Astrocyte (in vitro differentiated cells and primary cell): ENCODE data around the gene GPR179. TPM values are rescaled to one million over a fixed set of nuclear protein-coding genes. Genes with fewer than 3 reads are reported as not detected.

ENCODE experiments used
- DNase-seq: peaks from one replicate; pipeline ENCODE4 v3.0.0-alpha.2; 2010; ENCODE audit warnings: low read depth
- FAIRE-seq: peaks from 2 replicates; lab custom pipeline; 2011; peaks lifted over from hg19 to GRCh38; lab: Jason Lieb, UNC
- H2AFZ ChIP-seq: 2 replicates; pipeline ENCODE4 v1.6.0; 2012; ENCODE audit warnings: low read depth, low read length, inconsistent platforms
- H3K27ac ChIP-seq: 2 replicates; pipeline ENCODE4 v1.5.1; 2011; ENCODE audit warnings: low read depth, low read length, inconsistent platforms
- H3K27me3 ChIP-seq: 2 replicates; pipeline ENCODE4 v1.6.0; 2011; ENCODE audit warnings: low read length, inconsistent platforms; ENCODE audit not compliant: insufficient read depth
- H3K36me3 ChIP-seq: 2 replicates; pipeline ENCODE4 v1.5.1; 2011; ENCODE audit warnings: low read length, inconsistent platforms; ENCODE audit not compliant: insufficient read depth
- H3K4me1 ChIP-seq: 2 replicates; pipeline ENCODE4 v1.5.1; 2011; ENCODE audit warnings: low read length, inconsistent platforms; ENCODE audit not compliant: insufficient read depth
- H3K4me2 ChIP-seq: 2 replicates; pipeline ENCODE4 v1.6.0; 2012; ENCODE audit warnings: low read length, inconsistent platforms
- H3K4me3 ChIP-seq: 2 replicates; pipeline ENCODE4 v1.5.1; 2011; ENCODE audit warnings: low read depth, mild to moderate bottlenecking, low read length, inconsistent platforms; ENCODE audit not compliant: insufficient read depth
- H3K79me2 ChIP-seq: 2 replicates; pipeline ENCODE4 v1.6.0; 2012; ENCODE audit warnings: mild to moderate bottlenecking, low read length, inconsistent platforms; ENCODE audit not compliant: insufficient read depth
- H3K9ac ChIP-seq: 2 replicates; pipeline ENCODE4 v1.6.0; 2012; ENCODE audit warnings: mild to moderate bottlenecking, low read length, inconsistent platforms
- H3K9me3 ChIP-seq: 2 replicates; pipeline ENCODE4 v1.5.1; 2012; ENCODE audit warnings: low read depth, mild to moderate bottlenecking, low read length, inconsistent platforms; ENCODE audit not compliant: insufficient read depth
- H4K20me1 ChIP-seq: 2 replicates; pipeline ENCODE4 v1.6.0; 2012; ENCODE audit warnings: low read length, inconsistent platforms; ENCODE audit not compliant: insufficient read depth
- H3K27ac Mint-ChIP-seq: one replicate; pipeline ENCODE4 v1.8.0; 2021; ENCODE audit warnings: mild to moderate bottlenecking, mixed read lengths; ENCODE audit not compliant: unreplicated experiment
- H3K27me3 Mint-ChIP-seq: one replicate; pipeline ENCODE4 v1.8.0; 2021; ENCODE audit warnings: low read depth, mixed read lengths; ENCODE audit not compliant: unreplicated experiment
- H3K36me3 Mint-ChIP-seq: one replicate; pipeline ENCODE4 v1.8.0; 2021; ENCODE audit warnings: low read depth, mixed read lengths; ENCODE audit not compliant: unreplicated experiment
- H3K4me1 Mint-ChIP-seq: one replicate; pipeline ENCODE4 v1.8.0; 2021; ENCODE audit warnings: low read depth, mixed read lengths; ENCODE audit not compliant: unreplicated experiment
- H3K4me3 Mint-ChIP-seq: one replicate; pipeline ENCODE4 v1.8.0; 2021; ENCODE audit warnings: mild to moderate bottlenecking, moderate library complexity, mixed read lengths; ENCODE audit not compliant: unreplicated experiment
- H3K9me3 Mint-ChIP-seq: one replicate; pipeline ENCODE4 v1.8.0; 2021; ENCODE audit warnings: mild to moderate bottlenecking, mixed read lengths; ENCODE audit not compliant: unreplicated experiment
- CTCF ChIP-seq: IDR thresholded peaks from 2 replicates; pipeline ENCODE4 v1.5.1; 2011; ENCODE audit warnings: low read depth, mild to moderate bottlenecking, inconsistent platforms, low read length, moderate library complexity; ENCODE audit not compliant: insufficient read depth
- EZH2 ChIP-seq: IDR thresholded peaks from 2 replicates; pipeline ENCODE4 v1.6.1; 2012; ENCODE audit warnings: mild to moderate bottlenecking, low read length, inconsistent platforms; ENCODE audit not compliant: insufficient read depth
- total RNA-seq: library from RNA; stranded (reverse); gene quantifications from 2 replicates; pipeline ENCODE4 v1.2.1, GENCODE V29; 2021

The GPR179 gene
- total RNA-seq, 1 donor from 2014 or later, result 0.07 TPM

GRCh38 chr17:38338535-38338934 lies 5.2 kb downstream of the GPR179 start:
- no peak for FAIRE-seq
- Histone ChIP-seq H3K36me3 (no peaks in the 10 kb centered on the region), H3K79me2 (no peaks in the 10 kb centered on the region), H4K20me1 (no peaks in the 10 kb centered on the region), H3K4me3 (no peak overlapping the region), H3K4me1 (no peaks in the 10 kb centered on the region), H3K9ac (no peak overlapping the region), H3K27me3 (peaks cover 12% of the 10 kb centered on the region), H2AFZ (no peak overlapping the region), H3K4me2 (no peak overlapping the region), H3K27ac (no peak overlapping the region), H3K9me3 (no peaks in the 10 kb centered on the region)
- H3K4me3 Mint-ChIP-seq, result no peak overlapping the region
- peaks cover 2% of the 10 kb centered on the region for H3K9me3 Mint-ChIP-seq
- DNase-seq, result no peak
- H3K36me3 Mint-ChIP-seq, result no peaks in the 10 kb centered on the region
- H3K27me3 Mint-ChIP-seq, result peaks cover 50% of the 10 kb centered on the region
- TF ChIP-seq CTCF, result no peak
- no peak for TF ChIP-seq EZH2
- no peak overlapping the region for H3K27ac Mint-ChIP-seq
- H3K4me1 Mint-ChIP-seq, result no peaks in the 10 kb centered on the region

GRCh38 chr17:38338053-38338452 lies 5.7 kb downstream of the GPR179 start:
- H3K9me3 Mint-ChIP-seq, result peaks cover 2% of the 10 kb centered on the region
- Histone ChIP-seq H3K27ac (no peak overlapping the region), H3K4me2 (no peak overlapping the region), H3K9me3 (no peaks in the 10 kb centered on the region), H3K79me2 (no peaks in the 10 kb centered on the region), H3K4me3 (no peak overlapping the region), H3K9ac (no peak overlapping the region), H3K4me1 (no peaks in the 10 kb centered on the region), H4K20me1 (no peaks in the 10 kb centered on the region), H3K27me3 (peaks cover 12% of the 10 kb centered on the region), H2AFZ (no peak overlapping the region), H3K36me3 (no peaks in the 10 kb centered on the region)
- peaks cover 53% of the 10 kb centered on the region for H3K27me3 Mint-ChIP-seq
- H3K36me3 Mint-ChIP-seq, result no peaks in the 10 kb centered on the region
- H3K4me3 Mint-ChIP-seq, result no peak overlapping the region
- no peak overlapping the region for H3K27ac Mint-ChIP-seq
- TF ChIP-seq EZH2, result no peak
- no peak for TF ChIP-seq CTCF
- no peak for DNase-seq
- H3K4me1 Mint-ChIP-seq, result no peaks in the 10 kb centered on the region
- no peak for FAIRE-seq

GRCh38 chr17:38336838-38337237 lies 6.9 kb downstream of the GPR179 start:
- Histone ChIP-seq H3K27ac (no peak overlapping the region), H2AFZ (no peak overlapping the region), H3K36me3 (no peaks in the 10 kb centered on the region), H3K4me2 (no peak overlapping the region), H3K9me3 (no peaks in the 10 kb centered on the region), H3K4me1 (no peaks in the 10 kb centered on the region), H3K27me3 (peaks cover 12% of the 10 kb centered on the region), H4K20me1 (no peaks in the 10 kb centered on the region), H3K9ac (no peak overlapping the region), H3K79me2 (no peaks in the 10 kb centered on the region), H3K4me3 (no peak overlapping the region)
- peaks cover 2% of the 10 kb centered on the region for H3K9me3 Mint-ChIP-seq
- DNase-seq, result no peak
- no peak overlapping the region for H3K27ac Mint-ChIP-seq
- FAIRE-seq, result no peak
- no peaks in the 10 kb centered on the region for H3K4me1 Mint-ChIP-seq
- H3K4me3 Mint-ChIP-seq, result no peak overlapping the region
- no peaks in the 10 kb centered on the region for H3K36me3 Mint-ChIP-seq
- peaks cover 60% of the 10 kb centered on the region for H3K27me3 Mint-ChIP-seq
- TF ChIP-seq CTCF (no peak), EZH2 (no peak)
